Gastrocnemius medialis (tissue), 4 donors: ENCODE data around the gene DVL1.

Experiments
- CTCF ChIP-seq, 5 experiments: fragments of 450-650 bp in 3 of 5; fragments of 200-600 bp in 2 of 5; sonication (generic) in 2 of 5; IDR thresholded peaks in 4 of 5; conservative IDR thresholded peaks in 1 of 5; 1 replicate in 4 of 5; 2 replicates in 1 of 5; pipeline ENCODE4 v1.5.1; 2016 to 2019; ENCODE audit warnings: antibody characterized with exemption in 5 of 5, mild to moderate bottlenecking in 3 of 5, moderate library complexity in 3 of 5
- POLR2A ChIP-seq, 2 donors: fragments of 450-650 bp; IDR thresholded peaks; one replicate each; pipeline ENCODE4 v1.6.1; 2017; ENCODE audit warnings: antibody characterized with exemption in 2 of 2, mild to moderate bottlenecking in 2 of 2, moderate library complexity in 2 of 2

GRCh38 chr1:1322418-1322817 is 26.8 kb downstream of the DVL1 start:
- TF ChIP-seq CTCF (IDR thresholded peaks at IDR 0.05 in 4 of 5, conservative IDR thresholded peaks at IDR 0.05 in 1 of 5) (no peak), POLR2A (IDR thresholded peaks at IDR 0.05) (no peak)
